Sigmoid colon (tissue), 4 donors: ENCODE results near the gene ABI1.

ENCODE experiments used
- POLR2A ChIP-seq, 2 donors: fragments of 450-650 bp; IDR thresholded peaks; one replicate each; pipeline ENCODE4 v1.6.1; 2016; ENCODE audit warnings: antibody characterized with exemption in 2 of 2, mild to moderate bottlenecking in 2 of 2, moderate library complexity in 2 of 2
- POLR2AphosphoS5 ChIP-seq, 4 donors: sonication (generic); formaldehyde crosslinking; IDR thresholded peaks; one replicate each; pipeline ENCODE4 v1.6.1; 2017; ENCODE audit warnings: antibody characterized with exemption in 4 of 4
- TF ChIP-seq, protein P1 (sequence below), 4 experiments: fragments of 450-650 bp in 3 of 4; fragments of 200-600 bp in 1 of 4; IDR thresholded peaks; one replicate each; pipeline ENCODE4 v1.5.1; 2016 to 2019; ENCODE audit warnings: antibody characterized with exemption in 4 of 4, mild to moderate bottlenecking in 3 of 4, moderate library complexity in 2 of 4

DNA sequence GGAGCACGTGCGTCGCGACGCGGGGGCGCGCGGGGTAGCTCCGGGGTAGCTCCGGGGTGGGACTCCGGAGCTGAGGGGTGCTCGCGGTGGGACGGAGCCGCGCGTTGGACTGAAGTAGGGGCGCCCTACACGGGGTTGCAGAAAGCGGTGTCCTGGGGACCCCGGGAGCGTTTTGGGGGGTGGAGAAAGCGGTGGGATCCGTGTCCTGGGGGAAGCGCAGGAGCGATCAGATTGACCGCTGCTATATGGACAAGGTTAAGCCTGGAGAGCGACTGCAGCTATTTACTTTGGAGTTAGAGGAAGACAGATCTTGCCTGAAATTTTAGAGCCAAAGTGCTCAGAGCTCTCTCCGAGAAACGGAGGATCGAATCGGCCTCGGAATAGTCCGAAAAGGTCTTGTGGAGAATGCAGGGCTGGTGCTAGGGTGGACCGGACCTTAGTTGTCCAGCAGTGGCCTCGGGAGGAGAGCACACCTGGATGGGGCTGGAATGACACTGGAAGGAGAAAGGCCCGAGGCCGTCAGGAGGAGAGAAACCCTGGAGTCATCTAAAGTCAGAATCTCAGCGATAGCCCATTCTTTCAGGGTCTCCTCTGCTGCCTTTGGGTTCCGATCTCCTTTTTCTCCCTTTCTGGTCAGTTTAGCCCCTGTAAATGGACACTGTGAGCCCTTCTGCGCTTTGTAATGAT is 162.7 kb downstream of the ABI1 start:
- TF ChIP-seq, protein P1, sequence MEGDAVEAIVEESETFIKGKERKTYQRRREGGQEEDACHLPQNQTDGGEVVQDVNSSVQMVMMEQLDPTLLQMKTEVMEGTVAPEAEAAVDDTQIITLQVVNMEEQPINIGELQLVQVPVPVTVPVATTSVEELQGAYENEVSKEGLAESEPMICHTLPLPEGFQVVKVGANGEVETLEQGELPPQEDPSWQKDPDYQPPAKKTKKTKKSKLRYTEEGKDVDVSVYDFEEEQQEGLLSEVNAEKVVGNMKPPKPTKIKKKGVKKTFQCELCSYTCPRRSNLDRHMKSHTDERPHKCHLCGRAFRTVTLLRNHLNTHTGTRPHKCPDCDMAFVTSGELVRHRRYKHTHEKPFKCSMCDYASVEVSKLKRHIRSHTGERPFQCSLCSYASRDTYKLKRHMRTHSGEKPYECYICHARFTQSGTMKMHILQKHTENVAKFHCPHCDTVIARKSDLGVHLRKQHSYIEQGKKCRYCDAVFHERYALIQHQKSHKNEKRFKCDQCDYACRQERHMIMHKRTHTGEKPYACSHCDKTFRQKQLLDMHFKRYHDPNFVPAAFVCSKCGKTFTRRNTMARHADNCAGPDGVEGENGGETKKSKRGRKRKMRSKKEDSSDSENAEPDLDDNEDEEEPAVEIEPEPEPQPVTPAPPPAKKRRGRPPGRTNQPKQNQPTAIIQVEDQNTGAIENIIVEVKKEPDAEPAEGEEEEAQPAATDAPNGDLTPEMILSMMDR (IDR thresholded peaks at IDR 0.05): no peak
- TF ChIP-seq POLR2A (IDR thresholded peaks at IDR 0.05) (no peak), POLR2AphosphoS5 (IDR thresholded peaks at IDR 0.05) (no peak)
